Peyer's patch (tissue), 4 donors: Measurements from ENCODE around the gene LRRC1. TPM values are rescaled to one million over a fixed set of nuclear protein-coding genes. Genes with fewer than 3 reads are reported as not detected.
A peak's percentile ranks its signal among the peaks of the same experiment; 100 is the strongest.
"Not testable (repeated sequence)": the region's sequence is repeated elsewhere in the genome, so short reads cannot be mapped to it uniquely, and the experiment has no call there.

ENCODE experiments used
- DNase-seq, 3 donors: peaks; one replicate each; pipeline ENCODE4 v3.0.0-alpha.2; 2017 to 2019
- H3K27ac ChIP-seq, 4 donors: fragments of 200-600 bp; sonication (generic); one replicate each; pipeline ENCODE4 v1.5.1; 2016 to 2019
- H3K27me3 ChIP-seq, 2 donors: fragments of 200-600 bp; sonication (generic); one replicate each; pipeline ENCODE4 v1.5.1; 2019
- H3K36me3 ChIP-seq, 3 donors: fragments of 200-600 bp; sonication (generic); one replicate each; pipeline ENCODE4 v1.5.1; 2016 to 2019
- H3K4me1 ChIP-seq, 4 donors: fragments of 200-600 bp; sonication (generic); one replicate each; pipeline ENCODE4 v1.5.1; 2016 to 2019
- H3K4me3 ChIP-seq, 4 donors: fragments of 200-600 bp; sonication (generic); 1 replicate in 3 of 4; 2 replicates in 1 of 4; pipeline ENCODE4 v1.5.1; 2016 to 2019; ENCODE audit warnings: mild to moderate bottlenecking in 1 of 4
- H3K9me3 ChIP-seq, 4 donors: fragments of 200-600 bp; sonication (generic); one replicate each; pipeline ENCODE4 v1.5.1; 2016 to 2019; ENCODE audit warnings: mild to moderate bottlenecking in 1 of 4
- CTCF ChIP-seq, 6 experiments: fragments of 450-650 bp in 4 of 6; fragments of 200-600 bp in 2 of 6; sonication (generic) in 1 of 6; IDR thresholded peaks; one replicate each; pipeline ENCODE4 v1.5.1; 2017 to 2019; ENCODE audit warnings: antibody characterized with exemption in 6 of 6, mild to moderate bottlenecking in 3 of 6, moderate library complexity in 1 of 6
- POLR2A ChIP-seq, 2 donors: fragments of 450-650 bp; IDR thresholded peaks; one replicate each; pipeline ENCODE4 v1.5.1; 2017; ENCODE audit warnings: antibody characterized with exemption in 2 of 2, mild to moderate bottlenecking in 2 of 2, moderate library complexity in 2 of 2
- total RNA-seq, 4 donors: library from RNA; depleted of rRNA; stranded (reverse); fragments of >200 nt; gene quantifications; one replicate each; pipeline ENCODE4 v1.1.0, GENCODE V29; 2016

LRRC1 gene
- total RNA-seq, 4 donors from 2014 or later = 37.1 to 63.6 (median 49.8) TPM

DNA sequence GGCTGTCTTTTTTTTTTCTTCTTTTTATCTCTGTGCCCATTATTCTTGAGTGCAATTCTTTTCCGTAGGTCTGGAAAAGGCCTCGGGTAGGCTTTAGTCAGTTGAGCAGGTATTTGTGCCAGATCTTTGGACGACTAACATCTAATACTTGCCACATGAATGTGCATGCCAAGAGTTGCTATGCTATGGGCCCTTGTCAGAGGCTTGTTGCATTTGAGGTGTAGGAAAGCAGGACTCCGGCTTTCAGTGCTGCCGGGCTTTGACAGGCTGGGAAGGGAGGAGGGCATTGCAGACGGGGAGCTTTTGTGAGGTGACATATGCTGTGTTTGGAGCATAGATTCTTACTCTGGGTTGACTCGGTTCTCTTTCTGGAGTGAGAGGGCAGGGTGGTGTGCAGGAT, 10.2 kb downstream of the LRRC1 start:
- Histone ChIP-seq H3K36me3 (no peaks in the 10 kb centered on the region), H3K9me3 (no peaks in the 10 kb centered on the region), H3K4me1 (no peaks in the 10 kb centered on the region), H3K27ac (no peak overlapping the region), H3K4me3 (no peak overlapping the region), H3K27me3 (no peaks in the 10 kb centered on the region)
- DNase-seq = no peak
- TF ChIP-seq POLR2A (IDR thresholded peaks at IDR 0.05) = no peak
- TF ChIP-seq CTCF (IDR thresholded peaks at IDR 0.05) = no peak

DNA sequence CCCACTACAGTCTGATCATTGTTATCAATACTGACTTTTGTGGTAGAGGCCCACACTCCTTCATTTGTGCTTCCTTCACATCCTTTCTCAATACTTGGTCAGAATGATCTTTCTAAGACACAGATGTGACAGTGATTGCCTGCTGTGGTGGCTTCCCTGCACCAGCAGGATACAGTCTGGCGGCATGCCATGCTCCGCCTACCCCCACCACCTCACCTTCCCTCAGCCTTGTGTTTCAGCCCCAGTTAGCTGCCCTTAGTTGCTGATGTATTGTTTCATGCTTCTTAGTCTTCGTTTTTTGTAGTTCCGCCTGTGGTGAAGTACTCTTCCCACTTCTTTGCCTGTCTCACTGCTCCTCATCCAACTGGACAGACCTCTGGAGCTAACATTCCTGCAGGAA, 10.9 kb downstream of the LRRC1 start:
- DNase-seq = no peak
- Histone ChIP-seq H3K9me3 (no peaks in the 10 kb centered on the region), H3K36me3 (no peaks in the 10 kb centered on the region), H3K27ac (no peak overlapping the region), H3K4me1 (peaks cover 0 to 4% (median 0%) of the 10 kb centered on the region in 4 donors), H3K27me3 (no peaks in the 10 kb centered on the region), H3K4me3 (no peak overlapping the region)
- TF ChIP-seq CTCF (IDR thresholded peaks at IDR 0.05) = no peak
- TF ChIP-seq POLR2A (IDR thresholded peaks at IDR 0.05) = no peak

DNA sequence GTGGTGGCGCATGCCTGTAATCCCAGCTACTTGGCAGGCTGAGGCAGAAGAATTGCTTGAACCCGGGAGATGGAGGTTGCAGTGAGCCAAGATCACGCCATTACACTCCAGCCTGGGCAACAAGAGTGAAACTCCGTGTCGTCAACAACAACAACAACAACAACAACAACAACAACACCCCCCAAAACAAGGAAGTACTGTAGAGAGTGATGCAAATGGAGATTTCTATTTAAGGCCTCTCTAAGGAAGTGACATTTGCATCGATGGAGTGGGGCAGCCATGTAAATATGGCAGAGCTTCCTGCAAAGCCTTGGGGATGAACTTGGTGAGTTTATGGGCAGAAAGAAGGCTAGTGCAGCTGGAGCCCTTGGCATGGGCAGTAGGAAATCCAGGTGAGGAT, 12.8 kb downstream of the LRRC1 start:
- peaks cover 0 to 16% (median 0%) of the 10 kb centered on the region in 4 donors for H3K4me1 ChIP-seq
- not testable (repeated sequence) for H3K27me3 ChIP-seq, DNase-seq, H3K36me3 ChIP-seq, H3K27ac ChIP-seq, H3K4me3 ChIP-seq, H3K9me3 ChIP-seq

DNA sequence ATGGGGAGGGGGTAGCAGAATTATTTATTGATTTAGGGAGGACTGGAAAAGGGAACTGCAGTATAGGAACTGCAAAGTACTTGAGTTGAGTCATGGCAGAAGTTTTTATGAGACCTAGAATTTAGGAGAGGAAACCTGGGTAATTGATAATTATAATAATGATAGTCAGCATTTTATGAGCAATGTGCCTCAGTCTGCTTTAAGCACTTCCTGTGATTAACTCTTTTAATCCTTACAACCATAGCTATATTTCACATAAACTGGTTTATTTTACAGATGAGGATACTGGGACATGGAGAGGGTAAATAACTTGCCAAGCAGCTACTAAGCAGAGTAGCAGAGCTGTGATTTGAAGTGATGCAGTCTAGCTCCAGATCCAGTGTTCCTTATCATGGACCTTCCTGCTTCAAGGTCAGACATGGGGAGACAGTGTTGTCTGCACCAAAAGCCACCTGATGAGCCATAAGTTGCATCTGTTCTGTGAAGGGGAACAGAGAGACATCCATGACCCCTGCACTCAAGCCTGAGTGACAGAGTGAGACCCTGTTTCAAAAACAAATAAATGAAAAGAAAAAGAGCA, 13.6 kb downstream of the LRRC1 start:
- DNase-seq = no peak
- no peak for TF ChIP-seq POLR2A (IDR thresholded peaks at IDR 0.05)

DNA sequence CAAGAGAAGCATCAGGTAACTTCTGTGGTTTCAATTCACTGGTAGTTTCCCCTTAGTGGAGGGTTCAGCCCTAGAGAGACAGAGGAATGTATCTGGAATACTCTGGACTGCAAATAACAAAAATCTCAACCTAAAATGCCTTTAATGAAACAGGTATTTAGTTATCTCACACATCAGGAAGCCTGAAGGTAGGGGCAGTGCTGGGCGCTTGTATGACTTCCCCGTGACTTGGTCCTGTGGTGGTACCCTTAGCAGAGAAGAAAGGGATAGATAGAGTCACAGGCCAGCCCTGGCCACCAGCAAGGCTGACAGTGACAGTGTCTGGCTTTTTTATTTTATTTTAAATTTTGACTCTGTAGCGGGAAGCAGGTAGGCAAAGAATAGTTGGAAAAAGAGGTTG, 14.9 kb downstream of the LRRC1 start:
- Histone ChIP-seq H3K4me3 (no peak overlapping the region), H3K4me1 (peaks cover 0 to 36% (median 0%) of the 10 kb centered on the region in 4 donors), H3K36me3 (no peaks in the 10 kb centered on the region), H3K9me3 (no peaks in the 10 kb centered on the region), H3K27me3 (no peaks in the 10 kb centered on the region), H3K27ac (no peak overlapping the region)
- DNase-seq = no peak
- TF ChIP-seq POLR2A (IDR thresholded peaks at IDR 0.05) (no peak), CTCF (IDR thresholded peaks at IDR 0.05) (no peak)

More for the DNA sequence above, 13.6 kb downstream of the LRRC1 start:
- peaks cover 0 to 24% (median 0%) of the 10 kb centered on the region in 4 donors for H3K4me1 ChIP-seq
- no peak overlapping the region for H3K27ac ChIP-seq
- no peaks in the 10 kb centered on the region for H3K27me3 ChIP-seq
- H3K9me3 ChIP-seq = no peaks in the 10 kb centered on the region
- H3K36me3 ChIP-seq = no peaks in the 10 kb centered on the region
- no peak overlapping the region for H3K4me3 ChIP-seq

- Histone ChIP-seq H3K27ac (peak overlapping the region in 3 of 4 donors; percentile 10 to 80 (median 18)), H3K4me1 (peaks cover 0 to 44% (median 0%) of the 10 kb centered on the region in 4 donors)
Observed at GRCh38 chr6:53811082-53811481, 16.3 kb downstream of the LRRC1 start.

More at GRCh38 chr6:53811082-53811481, 16.3 kb downstream of the LRRC1 start:
- DNase-seq = peak in 2 of 3 donors; percentile 79 to 88
- TF ChIP-seq POLR2A (IDR thresholded peaks at IDR 0.05) (no peak), CTCF (IDR thresholded peaks at IDR 0.05) (no peak)
- no peaks in the 10 kb centered on the region for H3K36me3 ChIP-seq
- H3K27me3 ChIP-seq = no peaks in the 10 kb centered on the region
- H3K4me3 ChIP-seq = no peak overlapping the region
- H3K9me3 ChIP-seq = no peaks in the 10 kb centered on the region
